Measurements from ENCODE around the gene MUC5AC.
"Not testable (repeated sequence)": the region's sequence is repeated elsewhere in the genome, so short reads cannot be mapped to it uniquely, and the experiment has no call there.

Gene MUC5AC

GRCh38 chr11:1208394-1209261 is 50.9 kb downstream of the MUC5AC start:
- DNase-seq (ENCODE audit: low read depth) = no peak

DNA sequence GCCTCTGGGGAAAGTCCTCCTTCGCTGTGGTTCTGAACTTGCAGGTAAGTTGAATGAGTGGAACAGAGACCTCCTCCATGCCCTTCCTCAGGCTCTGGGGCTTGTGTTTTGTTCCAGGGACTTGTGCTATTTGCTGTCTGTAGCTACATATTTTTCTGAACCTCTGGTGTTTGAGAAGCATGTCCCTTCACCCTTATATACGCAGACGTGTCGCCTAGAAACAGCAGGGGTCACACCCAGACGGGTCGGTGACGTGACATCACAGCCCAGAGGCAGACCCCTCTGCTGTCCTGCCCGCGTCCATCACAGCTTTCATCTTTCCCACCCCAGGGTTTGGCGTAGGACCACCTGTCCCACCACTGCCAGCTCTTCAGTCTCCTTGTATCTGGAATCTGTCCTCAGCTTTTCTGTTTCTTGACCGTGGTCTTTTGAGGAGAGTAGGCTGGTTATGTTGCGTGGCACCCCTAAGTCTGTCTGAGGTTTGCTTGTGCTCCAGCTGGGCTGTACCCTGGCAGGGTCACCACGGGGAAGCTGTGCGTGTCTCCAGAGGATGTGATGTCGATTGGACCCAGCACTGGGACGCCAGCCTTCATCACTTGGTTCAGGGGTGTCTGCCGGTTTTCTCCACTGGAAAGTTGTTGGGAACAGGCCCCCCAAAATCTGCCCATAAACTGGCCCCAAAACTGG is 51.8 kb downstream of the MUC5AC start:
- DNase-seq (ENCODE audit: low read depth) = no peak

GRCh38 chr11:1211838-1212237 is 54.1 kb downstream of the MUC5AC start:
- DNase-seq (ENCODE audit: low read depth) = no peak

DNA sequence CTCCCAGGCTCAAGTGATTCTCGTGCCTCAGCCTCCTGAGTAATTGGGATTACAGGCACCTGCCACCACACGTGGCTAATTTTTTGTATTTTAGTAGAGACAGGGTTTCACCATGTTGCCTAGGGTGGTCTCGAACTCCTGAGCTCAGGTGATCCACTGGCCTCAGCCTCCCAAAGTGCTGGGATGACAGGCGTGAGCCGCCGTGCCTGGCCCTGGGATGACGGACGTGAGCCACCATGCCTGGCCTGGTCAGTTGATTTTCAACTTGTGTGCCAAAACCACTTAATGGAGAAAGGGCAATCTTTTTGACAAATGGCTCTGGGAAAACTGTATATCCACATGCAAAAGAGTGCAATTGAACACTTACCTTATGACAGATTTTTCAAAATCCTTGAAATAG is 58.1 kb downstream of the MUC5AC start:
- DNase-seq (ENCODE audit: low read depth) = not testable (repeated sequence)

DNA sequence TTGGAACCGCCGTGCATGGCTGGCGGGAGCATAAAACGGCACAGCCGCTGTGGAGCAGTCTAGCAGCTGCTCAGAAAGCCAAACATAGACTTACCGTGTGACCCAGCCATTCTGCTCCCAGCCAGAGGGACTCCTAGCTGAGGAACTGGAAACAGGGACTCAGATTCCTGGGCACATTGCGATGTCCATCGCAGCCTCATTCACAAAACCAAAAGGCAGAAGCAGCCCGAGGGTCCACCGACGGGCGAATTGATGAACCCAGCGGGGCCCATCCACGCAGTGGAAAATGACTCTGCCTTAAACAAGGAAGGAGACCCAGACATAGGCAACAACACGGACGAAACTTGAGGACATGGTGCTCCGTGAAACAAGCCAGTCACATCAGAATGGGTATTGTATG is 59.4 kb downstream of the MUC5AC start:
- no peak for DNase-seq (ENCODE audit: low read depth)

DNA sequence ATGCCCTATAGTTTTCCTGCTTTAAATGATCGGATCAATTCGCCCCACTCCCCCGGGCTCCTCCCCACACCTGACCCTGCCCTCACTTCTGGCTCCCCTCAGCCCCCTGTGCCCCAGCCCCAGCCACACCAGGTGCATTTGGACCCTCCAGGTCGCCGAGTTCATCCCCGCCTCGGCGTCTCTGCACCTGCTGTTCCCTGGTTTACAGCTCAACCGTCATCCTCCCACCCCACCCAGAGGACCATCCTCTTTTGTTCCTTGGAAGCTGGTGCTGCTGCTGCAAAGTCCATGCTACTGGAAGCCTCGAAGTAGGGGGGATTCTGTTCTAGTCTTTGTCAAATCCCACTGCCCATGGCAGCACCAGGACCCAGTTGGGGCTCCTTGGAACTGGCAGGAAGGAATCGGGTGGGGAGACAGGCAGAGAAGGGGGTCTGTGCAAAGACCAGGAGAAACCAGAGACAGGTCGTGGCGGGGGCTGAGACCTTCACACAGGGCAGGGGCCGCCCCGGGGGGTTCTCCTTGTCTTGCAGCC is 60.6 kb downstream of the MUC5AC start:
- DNase-seq (ENCODE audit: low read depth) = no peak

- DNase-seq (ENCODE audit: low read depth) = no peak
Measured at GRCh38 chr11:1218788-1219445, 61.2 kb downstream of the MUC5AC start.

- DNase-seq (ENCODE audit: low read depth) = no peak
Measured at GRCh38 chr11:1219446-1219833, 61.7 kb downstream of the MUC5AC start.

- no peak for DNase-seq (ENCODE audit: low read depth)
Measured at GRCh38 chr11:1219834-1220815, 62.4 kb downstream of the MUC5AC start.

- no peak for DNase-seq (ENCODE audit: low read depth)
Measured at GRCh38 chr11:1220941-1221721, 63.4 kb downstream of the MUC5AC start.

DNA sequence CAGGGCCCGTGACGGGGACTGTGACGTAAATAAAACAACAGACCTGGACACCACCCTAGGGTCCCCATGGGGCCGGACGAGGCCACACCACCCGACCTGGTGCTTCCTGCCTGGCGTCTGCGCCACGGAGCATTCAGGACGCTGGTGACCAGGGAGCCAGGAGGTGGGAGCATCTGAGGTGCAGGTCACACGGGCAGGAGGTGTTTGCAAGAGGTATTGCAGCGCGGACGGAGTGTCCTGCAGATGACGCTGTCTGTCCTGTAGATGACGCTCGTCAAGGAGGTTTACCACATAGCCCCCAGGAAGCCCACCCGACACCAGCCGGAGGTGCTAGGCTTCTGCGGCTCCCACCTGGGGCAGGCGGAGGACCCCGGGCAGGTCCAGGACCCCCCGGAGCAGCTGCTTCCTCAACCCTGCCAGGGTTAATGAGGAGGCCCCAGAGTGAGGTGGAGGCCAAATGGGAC is 64.1 kb downstream of the MUC5AC start:
- no peak for DNase-seq (ENCODE audit: low read depth)

GRCh38 chr11:1222491-1223345 is 65.0 kb downstream of the MUC5AC start, which contains the start of gene MUC5B:
MUC5B (plus strand) TSS chr11:1223066; CDS start chr11:1223124, 58 bp downstream.
- no peak for DNase-seq (ENCODE audit: low read depth)

- DNase-seq (ENCODE audit: low read depth) = no peak
Measured at GRCh38 chr11:1223346-1224110, 65.8 kb downstream of the MUC5AC start.

DNA sequence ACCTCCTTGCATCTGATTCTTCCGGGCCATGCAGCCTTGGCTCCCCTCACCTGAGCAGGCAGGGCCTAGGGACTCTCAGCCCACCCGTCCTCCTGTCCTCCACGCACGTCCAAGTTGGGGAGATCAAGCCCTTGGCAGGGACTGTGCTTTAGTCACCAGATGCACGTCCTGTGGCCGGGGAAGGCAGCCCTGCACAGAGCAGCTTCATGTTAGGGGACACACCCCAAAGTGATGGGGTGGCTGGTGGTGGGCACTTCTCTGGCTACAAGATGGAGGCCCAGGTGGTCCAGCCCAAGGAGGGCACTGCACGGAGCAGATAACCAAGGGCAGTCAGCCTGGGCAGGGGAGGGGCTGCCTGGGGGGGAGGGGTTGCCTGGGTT is 66.3 kb downstream of the MUC5AC start:
- no peak for DNase-seq (ENCODE audit: low read depth)

GRCh38 chr11:1224491-1225385 is 67.0 kb downstream of the MUC5AC start:
- no peak for DNase-seq (ENCODE audit: low read depth)

DNA sequence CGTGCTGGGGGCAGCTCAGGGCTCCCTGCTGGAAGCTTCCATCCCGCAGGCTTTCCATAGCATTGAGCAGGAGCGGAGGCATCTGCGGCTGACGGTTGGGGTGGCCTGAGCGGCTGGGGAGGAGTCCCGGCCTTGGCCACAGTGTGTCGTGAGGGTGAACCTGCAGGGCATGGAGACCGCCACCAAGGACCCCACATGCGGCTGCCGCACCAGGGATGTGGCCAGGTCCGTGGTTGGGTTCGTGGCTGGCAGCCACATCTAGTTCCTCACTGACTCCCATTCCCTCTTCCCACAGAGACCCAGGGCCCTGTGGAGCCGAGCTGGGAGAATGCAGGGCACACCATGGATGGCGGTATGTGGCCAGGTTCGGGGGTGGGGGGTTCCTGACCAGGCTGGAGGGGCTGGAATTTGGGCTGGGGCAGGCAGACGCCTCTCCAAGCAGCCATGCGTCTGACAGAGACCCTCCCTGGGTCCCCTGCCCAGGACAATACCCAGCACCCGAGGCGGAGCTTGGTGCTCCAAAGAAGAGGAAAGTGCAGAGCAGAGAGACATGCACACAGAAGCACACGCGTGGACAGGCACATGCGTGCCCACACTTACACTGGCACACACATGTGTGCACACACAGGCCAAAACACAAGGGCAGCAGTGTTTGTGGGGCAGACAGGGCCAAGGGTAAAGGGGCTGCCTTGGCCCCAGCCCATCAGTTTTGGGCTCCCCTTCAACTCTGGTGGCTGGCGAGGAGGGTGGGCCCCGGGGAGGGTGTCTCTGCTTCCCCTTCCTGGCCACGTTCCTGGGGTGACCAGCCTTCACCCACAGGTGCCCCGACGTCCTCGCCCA is 67.9 kb downstream of the MUC5AC start:
- no peak for DNase-seq (ENCODE audit: low read depth)

Measured in T-helper 22 cell (primary cell).